ENCODE measurements around the gene MAF. TPM values are rescaled to one million over a fixed set of nuclear protein-coding genes. Genes with fewer than 3 reads are reported as not detected.

MAF gene
- total and polyA plus RNA-seq, 7 donors = 6.0 to 52.3 (median 35.2) TPM

DNA sequence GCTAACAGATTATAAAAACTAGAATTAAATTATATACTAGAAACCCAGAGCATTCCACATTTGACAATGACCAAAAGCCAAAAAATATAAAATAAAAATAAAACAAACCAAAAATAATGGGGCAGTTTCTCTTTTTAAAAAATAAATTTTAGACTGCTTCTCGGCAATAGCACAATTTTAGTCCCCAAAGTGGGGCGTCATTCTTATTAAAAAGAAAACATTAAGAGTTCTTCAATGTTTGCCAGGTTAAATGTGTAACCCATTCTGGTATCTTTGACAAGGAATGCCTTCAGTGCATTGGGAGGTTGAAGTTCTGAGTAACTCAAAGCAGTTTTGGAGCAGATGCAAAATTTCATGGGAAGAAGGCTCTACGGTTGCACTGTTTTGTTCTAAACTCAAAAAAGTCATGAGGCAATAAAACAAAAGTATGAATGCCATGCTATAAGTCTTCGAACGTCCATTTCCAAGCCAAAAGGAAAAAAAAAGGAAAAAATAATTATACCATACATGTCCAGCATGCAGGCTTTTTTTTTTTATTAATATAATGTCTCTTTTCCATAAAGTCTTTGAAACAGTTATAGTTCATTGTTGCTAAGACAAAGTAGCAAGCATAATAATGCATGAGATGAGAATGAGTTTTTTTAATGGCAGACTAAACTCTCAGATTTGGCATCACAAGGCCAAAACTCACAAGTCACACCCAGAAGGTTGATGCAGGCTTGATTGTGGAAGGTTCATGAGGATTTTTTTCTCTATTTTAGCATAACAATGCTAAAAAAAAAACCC, 3.1 kb downstream of the MAF start:
- TF ChIP-seq, protein P1, sequence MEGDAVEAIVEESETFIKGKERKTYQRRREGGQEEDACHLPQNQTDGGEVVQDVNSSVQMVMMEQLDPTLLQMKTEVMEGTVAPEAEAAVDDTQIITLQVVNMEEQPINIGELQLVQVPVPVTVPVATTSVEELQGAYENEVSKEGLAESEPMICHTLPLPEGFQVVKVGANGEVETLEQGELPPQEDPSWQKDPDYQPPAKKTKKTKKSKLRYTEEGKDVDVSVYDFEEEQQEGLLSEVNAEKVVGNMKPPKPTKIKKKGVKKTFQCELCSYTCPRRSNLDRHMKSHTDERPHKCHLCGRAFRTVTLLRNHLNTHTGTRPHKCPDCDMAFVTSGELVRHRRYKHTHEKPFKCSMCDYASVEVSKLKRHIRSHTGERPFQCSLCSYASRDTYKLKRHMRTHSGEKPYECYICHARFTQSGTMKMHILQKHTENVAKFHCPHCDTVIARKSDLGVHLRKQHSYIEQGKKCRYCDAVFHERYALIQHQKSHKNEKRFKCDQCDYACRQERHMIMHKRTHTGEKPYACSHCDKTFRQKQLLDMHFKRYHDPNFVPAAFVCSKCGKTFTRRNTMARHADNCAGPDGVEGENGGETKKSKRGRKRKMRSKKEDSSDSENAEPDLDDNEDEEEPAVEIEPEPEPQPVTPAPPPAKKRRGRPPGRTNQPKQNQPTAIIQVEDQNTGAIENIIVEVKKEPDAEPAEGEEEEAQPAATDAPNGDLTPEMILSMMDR (IDR thresholded peaks at IDR 0.05) = no peak
- Histone ChIP-seq H3K36me3 (ENCODE audit: insufficient read depth in 1 of 2, low read depth in 1 of 2) (no peaks in the 10 kb centered on the region), H3K27me3 (ENCODE audit: insufficient read depth in 3 of 3, low read length in 2 of 3) (no peaks in the 10 kb centered on the region), H3K4me3 (peak overlapping the region; percentile 84), H3K4me1 (peaks cover 18% of the 10 kb centered on the region), H3K9me3 (no peaks in the 10 kb centered on the region), H3K27ac (peak overlapping the region; percentile 95)
- intact Hi-C loops (cut with DNase I) = loop anchor here in 1 of 2 donors (2.0 to 5.0 kb wide), 2 partner anchors 131 to 235 kb away; no protein-coding TSS in a partner anchor
- 8 to 22% (median 16%) methylated on average over 5 of the region's 5 CpGs for WGBS, 3 donors
- DNase-seq (no peak), ATAC-seq (no peak)

DNA sequence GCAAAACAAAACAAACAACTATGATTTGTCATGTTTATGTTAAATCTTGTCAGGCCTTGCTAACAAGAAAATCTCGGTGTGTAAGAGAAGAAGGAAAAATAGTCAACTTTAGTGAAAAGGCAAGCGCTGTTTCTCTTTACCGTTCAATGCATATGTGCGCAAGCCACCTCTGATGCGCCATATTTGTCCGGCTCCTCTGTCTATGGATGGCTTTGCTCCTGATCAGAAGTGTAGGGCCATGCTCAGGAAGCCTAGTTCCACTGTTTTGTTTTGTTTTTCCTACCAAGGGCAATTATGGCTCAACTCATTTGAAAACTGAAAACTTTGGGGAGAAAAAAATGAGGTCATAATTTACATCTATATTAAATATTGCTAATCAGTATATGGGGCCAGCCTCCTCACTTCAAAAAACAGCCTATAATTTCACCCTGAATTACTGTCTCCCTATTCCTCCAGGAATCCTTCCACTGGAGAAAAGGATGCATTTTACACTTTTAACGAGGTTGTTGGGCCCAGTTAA, 4.5 kb downstream of the MAF start:
- H3K27ac ChIP-seq = peak overlapping the region; percentile 95
- H3K27me3 ChIP-seq (ENCODE audit: insufficient read depth in 3 of 3, low read length in 2 of 3) = no peaks in the 10 kb centered on the region
- H3K9me3 ChIP-seq = no peaks in the 10 kb centered on the region
- ATAC-seq (no peak), DNase-seq (no peak)
- H3K4me3 ChIP-seq = peak overlapping the region; percentile 84
- intact Hi-C loops (cut with DNase I) = loop anchor here in 1 of 2 donors (2.0 to 5.0 kb wide), 2 partner anchors 129 to 234 kb away; no protein-coding TSS in a partner anchor
- WGBS, 3 donors = 36 to 52% (median 37%) methylated on average over 7 of the region's 7 CpGs
- TF ChIP-seq, protein P1 (IDR thresholded peaks at IDR 0.05) = no peak
- H3K36me3 ChIP-seq (ENCODE audit: insufficient read depth in 1 of 2, low read depth in 1 of 2) = no peaks in the 10 kb centered on the region
- peaks cover 15% of the 10 kb centered on the region for H3K4me1 ChIP-seq

DNA sequence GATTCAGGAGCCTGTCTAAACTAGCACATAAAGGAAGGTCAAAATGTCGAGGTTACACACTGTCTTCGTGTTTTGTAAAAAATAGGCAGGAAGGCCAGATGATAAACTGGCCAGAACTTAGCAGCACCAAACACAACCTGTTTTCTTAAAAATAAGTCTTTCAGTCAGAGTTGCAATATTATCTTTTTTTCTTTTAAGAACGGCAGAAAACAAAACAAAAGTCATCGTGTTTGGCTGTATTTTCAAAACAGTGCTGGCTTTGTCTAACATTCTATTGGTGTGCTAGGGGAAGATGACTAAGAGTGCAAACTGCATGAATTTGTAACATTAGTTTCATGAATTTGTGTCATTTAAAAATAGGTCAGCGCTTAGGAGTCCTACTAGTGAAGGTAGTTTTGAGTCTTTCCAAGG, 5.3 kb downstream of the MAF start:
- H3K27me3 ChIP-seq (ENCODE audit: insufficient read depth in 3 of 3, low read length in 2 of 3) = no peaks in the 10 kb centered on the region
- no peaks in the 10 kb centered on the region for H3K9me3 ChIP-seq
- ATAC-seq (no peak), DNase-seq (no peak)
- no peaks in the 10 kb centered on the region for H3K36me3 ChIP-seq (ENCODE audit: insufficient read depth in 1 of 2, low read depth in 1 of 2)
- TF ChIP-seq, protein P1 (IDR thresholded peaks at IDR 0.05) = no peak
- intact Hi-C loops (cut with DNase I) = loop anchor here in 1 of 2 donors (5.0 kb wide), 1 partner anchor 233 kb away; no protein-coding TSS in a partner anchor
- peaks cover 20% of the 10 kb centered on the region for H3K4me1 ChIP-seq
- WGBS, 3 donors = 10 to 23% (median 15%) methylated on average over 5 of the region's 5 CpGs
- peak overlapping the region; percentile 84 for H3K4me3 ChIP-seq
- H3K27ac ChIP-seq = peak overlapping the region; percentile 95

DNA sequence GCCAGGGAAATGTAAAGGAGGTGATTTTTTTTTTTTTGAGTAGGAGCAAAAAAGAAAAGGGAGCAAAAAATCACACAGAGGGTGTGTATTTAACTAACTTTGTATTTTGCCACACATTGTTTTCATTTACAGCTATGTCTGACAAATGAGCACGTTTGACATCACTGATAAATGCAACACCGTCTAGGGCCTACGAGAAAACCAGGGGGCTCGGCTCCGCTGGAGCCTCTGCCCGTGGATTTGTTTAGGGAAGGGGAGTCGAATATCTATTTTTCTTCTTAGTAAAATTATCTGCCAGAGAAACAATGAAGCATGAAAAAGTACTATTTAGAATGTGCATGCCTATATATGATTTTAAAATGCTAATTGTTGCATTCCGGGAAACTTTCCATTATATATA, 6.8 kb downstream of the MAF start:
- Histone ChIP-seq H3K4me3 (peak overlapping the region; percentile 84), H3K36me3 (ENCODE audit: insufficient read depth in 1 of 2, low read depth in 1 of 2) (no peaks in the 10 kb centered on the region), H3K9me3 (no peaks in the 10 kb centered on the region), H3K27ac (peak overlapping the region; percentile 95), H3K4me1 (peaks cover 23% of the 10 kb centered on the region), H3K27me3 (ENCODE audit: insufficient read depth in 3 of 3, low read length in 2 of 3) (no peaks in the 10 kb centered on the region)
- TF ChIP-seq, protein P1 (IDR thresholded peaks at IDR 0.05) = no peak
- DNase-seq (no peak), ATAC-seq (no peak)
- WGBS, 3 donors = 26 to 61% (median 36%) methylated on average over 8 of the region's 8 CpGs
- intact Hi-C loops (cut with DNase I) = loop anchor here (2.0 to 5.0 kb wide), 3 partner anchors 53 to 231 kb away; no protein-coding TSS in a partner anchor

All from psoas muscle (tissue), 8 donors.